HG03045 (cell line): ENCODE measurements around the gene GPR173.

Source experiments
- ATAC-seq: cut with Tn5 transposase; IDR thresholded peaks from one replicate; pipeline ENCODE4 v1.9.1; 2021; ENCODE audit warnings: mild to moderate bottlenecking, moderate library complexity; ENCODE audit not compliant: unreplicated experiment

GPR173 gene

DNA sequence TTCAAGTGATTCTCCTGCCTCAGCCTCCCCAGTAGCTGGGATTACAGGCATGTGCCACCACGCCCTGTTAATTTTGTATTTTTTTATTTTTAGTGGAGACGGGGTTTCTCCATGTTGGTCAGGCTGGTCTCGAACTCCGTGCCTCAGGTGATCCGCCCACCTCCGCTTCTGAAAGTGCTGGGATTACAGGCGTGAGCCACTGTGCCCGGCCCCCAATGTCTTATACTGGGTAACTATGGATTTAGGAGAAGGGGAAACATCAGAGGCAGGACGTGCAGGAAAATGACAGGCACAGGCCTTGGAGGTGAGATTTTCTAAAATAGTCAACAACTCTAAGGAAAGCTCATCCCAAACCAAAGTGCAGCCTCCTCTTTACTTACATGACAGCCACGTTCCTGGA is 22.5 kb downstream of the GPR173 start:
- no peak for ATAC-seq

DNA sequence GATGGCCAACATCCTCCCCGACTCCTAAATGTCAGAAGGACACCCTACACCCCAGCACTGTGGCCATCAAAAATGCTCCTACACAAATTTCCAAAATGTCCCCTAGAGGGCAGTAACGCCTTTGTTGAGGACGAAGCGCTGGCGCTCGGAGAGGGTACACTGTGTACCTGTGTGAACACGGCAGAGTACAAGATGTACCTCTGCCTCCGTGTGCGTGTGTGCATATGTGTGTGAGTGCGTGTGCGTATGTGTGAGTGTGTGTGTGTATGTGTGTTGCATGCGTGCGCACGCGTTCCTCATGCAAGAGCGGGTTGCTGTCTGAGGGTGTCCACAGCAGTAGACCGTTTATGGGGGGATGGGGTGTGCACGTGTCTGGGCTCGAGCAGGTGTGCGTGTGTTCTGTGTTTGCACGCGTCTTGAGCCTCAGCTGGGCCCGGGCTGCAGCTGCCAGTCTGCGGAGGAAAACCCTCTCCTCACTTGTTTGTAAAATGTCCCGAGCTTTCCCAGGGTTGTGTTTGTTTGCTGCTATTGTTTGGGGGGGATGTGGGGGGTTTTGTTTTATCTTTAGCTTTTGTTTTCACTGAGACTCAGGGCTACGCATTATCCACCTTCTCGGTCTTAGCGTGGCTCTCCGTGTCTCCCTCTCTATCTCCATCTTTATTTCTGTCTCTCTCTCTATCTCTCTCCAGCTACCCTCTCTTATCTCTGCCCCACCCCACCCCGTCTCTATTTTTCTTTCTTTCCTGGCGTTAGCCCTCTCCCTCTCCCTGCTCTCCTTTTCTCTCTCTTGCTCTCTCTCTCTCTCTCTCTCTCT is 23.2 kb downstream of the GPR173 start:
- peak; percentile 91 for ATAC-seq

DNA sequence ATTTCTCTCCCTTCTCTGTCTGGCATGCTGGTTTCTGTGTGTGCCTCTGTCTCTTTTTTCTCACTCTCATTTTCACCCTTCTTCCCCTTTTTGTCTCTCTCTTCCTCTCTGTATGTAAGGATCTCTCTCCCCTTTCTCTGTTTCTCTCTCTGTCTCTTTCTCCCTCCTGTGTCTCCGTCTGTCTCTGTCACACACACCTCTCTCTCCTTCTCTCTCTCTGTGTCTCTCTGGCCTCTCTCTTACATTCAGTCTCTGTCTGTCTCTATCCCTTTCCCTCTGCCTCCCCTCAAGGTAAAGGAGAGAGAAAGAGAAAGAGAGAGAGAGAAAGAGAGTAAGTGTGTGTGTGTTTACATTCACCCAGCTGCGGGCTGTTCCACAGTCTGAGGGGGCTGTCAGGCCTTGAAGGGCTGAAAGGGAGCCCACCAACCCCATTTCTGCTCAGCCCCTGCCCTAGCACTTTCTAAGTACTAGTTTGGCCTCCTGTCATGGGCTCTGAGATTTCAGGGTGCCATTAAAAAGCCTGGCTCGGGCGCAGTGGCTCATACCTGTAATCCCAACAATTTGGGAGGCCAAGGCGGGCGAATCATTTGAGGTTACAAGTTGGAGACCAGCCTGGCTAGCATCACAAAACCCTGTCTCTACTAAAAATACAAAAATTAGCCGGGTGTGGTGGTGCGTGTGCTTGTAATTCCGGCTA is 24.0 kb downstream of the GPR173 start:
- ATAC-seq = no peak

DNA sequence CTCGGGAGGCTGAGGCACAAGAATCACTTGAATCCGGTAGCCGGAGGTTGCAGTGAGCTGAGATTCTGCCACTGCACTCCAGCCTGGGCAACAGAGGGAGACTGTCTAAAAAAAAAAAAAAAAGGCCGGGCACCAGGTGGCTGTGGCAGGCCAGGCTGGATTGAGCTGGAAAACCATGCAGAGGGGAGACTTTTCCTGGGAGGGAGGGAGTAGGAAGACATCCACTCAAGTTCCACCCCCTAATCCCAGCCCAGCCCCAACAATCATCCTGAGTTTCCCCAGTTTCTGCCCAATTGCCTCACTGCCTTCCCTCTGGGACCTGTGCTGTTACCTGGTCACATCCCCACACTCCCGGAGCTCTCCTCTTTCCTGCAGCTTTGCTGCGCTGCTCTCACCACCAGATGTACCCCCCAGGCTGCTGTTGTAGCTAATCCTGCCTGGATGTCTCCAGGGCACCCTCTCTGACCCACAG is 24.6 kb downstream of the GPR173 start:
- ATAC-seq = no peak

DNA sequence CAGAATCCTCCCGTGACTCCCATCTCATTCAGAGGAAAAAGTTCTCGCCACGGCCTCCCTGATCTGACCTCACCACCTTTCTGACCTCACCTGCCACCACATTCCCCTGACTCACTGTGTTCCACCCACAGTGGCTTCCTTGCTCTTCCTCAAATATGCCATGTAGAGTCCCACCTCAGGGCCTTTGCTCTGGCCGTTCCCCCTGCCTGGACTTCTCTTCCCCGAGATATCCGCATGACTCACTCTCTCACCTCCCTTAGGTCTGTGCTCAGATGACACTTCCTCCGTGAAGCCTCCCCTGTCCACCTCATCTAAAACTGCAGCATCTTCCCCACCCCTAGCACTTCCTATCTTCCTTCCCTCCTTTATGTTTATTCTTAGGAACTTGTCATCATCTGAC is 26.4 kb downstream of the GPR173 start:
- no peak for ATAC-seq

DNA sequence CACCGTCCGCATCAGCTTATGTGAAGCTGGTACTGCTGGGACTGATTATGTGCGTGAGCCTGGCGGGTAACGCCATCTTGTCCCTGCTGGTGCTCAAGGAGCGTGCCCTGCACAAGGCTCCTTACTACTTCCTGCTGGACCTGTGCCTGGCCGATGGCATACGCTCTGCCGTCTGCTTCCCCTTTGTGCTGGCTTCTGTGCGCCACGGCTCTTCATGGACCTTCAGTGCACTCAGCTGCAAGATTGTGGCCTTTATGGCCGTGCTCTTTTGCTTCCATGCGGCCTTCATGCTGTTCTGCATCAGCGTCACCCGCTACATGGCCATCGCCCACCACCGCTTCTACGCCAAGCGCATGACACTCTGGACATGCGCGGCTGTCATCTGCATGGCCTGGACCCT is 28.1 kb downstream of the GPR173 start:
- no peak for ATAC-seq

DNA sequence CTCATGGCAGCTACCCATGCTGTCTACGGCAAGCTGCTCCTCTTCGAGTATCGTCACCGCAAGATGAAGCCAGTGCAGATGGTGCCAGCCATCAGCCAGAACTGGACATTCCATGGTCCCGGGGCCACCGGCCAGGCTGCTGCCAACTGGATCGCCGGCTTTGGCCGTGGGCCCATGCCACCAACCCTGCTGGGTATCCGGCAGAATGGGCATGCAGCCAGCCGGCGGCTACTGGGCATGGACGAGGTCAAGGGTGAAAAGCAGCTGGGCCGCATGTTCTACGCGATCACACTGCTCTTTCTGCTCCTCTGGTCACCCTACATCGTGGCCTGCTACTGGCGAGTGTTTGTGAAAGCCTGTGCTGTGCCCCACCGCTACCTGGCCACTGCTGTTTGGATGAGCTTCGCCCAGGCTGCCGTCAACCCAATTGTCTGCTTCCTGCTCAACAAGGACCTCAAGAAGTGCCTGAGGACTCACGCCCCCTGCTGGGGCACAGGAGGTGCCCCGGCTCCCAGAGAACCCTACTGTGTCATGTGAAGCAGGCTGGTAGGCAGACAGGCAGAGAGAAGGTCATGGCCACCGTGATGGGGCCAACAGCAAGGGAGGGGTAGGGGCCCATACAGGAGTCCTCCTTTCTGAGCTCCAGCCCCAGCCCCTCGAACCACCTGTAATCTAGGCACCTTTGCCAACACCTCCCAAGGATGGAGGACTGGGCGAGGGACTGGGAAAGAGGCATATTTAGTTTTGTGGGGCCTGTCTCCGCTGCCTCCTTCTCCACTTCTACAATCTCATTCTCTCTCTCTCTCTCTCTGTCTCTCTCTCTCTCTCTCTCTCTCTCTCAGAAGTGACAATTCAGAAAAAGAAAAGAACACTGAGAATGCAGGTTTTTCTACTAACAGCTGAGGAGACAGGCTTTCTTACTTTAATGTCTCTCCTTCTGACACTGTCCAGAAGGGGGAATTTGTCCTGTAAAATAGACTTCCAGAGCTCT is 28.9 kb downstream of the GPR173 start:
- ATAC-seq = no peak

DNA sequence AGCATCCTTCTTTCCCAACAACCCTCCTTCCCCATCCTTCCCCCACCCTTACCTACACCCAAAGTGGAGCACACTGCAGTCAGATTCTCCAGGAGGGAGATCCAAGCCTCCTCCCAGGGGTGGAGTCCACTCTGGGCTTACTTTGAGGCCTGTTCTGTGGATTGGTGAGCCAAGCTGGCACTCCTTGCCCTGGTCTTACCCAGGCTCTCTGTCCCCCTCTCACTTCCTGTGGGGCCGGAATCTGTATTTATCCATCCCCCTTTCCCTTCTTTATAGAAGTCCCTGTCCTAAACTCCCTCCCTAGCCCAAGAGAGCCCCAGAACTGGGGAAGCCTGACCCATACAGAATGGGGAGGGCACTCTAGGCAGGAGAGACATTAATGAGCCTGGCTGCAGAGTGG is 30.4 kb downstream of the GPR173 start:
- no peak for ATAC-seq

DNA sequence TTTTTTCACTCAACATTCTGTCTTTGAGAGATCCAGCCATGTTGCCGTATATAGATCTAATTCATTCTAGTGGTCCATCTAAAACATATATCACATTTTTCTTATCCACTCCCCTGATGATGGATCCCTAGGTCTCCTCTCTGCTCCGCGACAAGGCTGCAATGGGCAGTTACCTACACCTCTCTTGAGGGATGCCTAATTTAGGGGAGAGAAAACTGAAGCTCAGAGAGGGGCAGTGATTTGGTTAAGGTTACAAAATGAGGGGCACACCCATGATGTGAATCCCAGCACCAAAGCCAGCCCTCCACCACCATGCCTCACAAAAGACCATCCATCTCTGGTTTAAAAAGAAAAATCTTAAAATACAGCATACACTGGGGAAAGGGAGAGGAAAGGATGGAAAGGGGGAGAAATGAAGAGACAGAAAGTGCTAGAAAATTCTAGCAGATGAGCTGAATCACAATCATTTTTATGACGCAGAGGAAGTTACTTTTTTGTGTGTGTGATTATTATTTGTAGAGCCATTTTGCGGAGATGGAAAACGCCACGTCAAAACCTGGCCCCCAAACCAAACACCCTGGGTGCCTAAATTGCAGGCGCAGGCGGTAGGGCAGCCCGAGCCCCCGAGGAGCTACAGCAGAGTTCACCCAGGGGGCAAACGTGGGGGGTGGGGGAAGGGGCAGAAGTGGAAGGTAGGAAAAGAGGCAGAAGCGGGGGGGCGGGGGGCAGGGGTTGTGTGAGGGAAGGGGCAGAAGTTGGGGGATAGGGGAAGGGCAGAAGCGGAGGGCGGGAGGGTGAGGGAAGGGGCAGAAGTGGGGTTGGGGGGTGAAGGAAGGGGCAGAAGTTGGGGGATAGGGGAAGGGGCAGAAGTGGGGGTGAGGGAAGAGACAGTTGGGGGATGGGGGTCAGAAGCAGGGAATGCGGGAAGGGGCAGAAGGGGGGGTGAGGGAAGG is 32.3 kb downstream of the GPR173 start:
- no peak for ATAC-seq

DNA sequence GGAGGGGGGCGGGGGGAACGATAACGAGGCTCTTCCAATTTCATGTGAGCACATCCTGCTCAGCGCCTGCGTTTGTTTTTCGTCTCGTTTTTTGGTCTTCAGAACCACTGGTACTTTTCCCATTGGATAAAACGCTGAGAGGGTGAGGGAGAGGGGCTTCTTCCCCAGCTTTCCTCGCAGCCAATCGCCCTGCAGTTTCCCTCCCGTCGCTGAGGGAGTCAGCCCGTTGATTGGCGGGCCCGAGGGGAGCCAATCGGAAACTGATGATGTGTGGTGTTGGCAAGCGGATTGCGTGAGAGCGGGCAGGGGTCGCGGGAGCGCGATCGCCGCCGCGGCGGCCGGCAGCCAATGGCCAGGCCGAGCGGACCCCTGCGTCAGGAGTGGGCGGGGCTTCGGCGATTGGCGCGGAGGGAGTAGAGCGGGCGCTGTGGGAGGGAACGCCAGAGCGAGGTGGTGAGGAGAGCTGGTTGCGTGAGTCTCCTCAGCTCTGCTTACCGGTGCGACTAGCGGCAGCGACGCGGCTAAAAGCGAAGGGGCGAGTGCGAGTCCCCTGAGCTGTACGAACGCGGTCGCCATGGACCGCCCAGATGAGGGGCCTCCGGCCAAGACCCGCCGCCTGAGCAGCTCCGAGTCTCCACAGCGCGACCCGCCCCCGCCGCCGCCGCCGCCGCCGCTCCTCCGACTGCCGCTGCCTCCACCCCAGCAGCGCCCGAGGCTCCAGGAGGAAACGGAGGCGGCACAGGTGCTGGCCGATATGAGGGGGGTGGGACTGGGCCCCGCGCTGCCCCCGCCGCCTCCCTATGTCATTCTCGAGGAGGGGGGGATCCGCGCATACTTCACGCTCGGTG is 33.6 kb downstream of the GPR173 start, which contains the start of gene TSPYL2:
Gene TSPYL2, plus strand, starts transcription at position 443 of the 848 bp plus-strand sequence. Its CDS starts 132 bp downstream, at position 575.
- ATAC-seq = peak; percentile 95

DNA sequence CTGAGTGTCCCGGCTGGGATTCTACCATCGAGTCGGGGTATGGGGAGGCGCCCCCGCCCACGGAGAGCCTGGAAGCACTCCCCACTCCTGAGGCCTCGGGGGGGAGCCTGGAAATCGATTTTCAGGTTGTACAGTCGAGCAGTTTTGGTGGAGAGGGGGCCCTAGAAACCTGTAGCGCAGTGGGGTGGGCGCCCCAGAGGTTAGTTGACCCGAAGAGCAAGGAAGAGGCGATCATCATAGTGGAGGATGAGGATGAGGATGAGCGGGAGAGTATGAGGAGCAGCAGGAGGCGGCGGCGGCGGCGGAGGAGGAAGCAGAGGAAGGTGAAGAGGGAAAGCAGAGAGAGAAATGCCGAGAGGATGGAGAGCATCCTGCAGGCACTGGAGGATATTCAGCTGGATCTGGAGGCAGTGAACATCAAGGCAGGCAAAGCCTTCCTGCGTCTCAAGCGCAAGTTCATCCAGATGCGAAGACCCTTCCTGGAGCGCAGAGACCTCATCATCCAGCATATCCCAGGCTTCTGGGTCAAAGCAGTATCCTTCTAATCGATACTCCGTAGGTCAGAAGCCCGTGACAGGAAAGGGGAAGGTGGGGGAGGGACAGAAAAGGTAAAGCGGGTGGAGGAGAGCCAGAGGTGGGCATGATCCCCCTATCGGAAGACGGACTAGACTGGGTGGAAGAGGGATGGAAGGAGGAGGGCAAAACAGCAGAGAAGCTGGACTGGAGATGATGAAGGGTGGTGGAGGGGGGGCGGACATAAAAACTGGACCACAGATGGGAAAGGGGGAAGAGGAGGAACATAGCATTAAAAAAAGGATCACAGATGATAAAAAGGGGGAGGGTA is 34.4 kb downstream of the GPR173 start:
- no peak for ATAC-seq

DNA sequence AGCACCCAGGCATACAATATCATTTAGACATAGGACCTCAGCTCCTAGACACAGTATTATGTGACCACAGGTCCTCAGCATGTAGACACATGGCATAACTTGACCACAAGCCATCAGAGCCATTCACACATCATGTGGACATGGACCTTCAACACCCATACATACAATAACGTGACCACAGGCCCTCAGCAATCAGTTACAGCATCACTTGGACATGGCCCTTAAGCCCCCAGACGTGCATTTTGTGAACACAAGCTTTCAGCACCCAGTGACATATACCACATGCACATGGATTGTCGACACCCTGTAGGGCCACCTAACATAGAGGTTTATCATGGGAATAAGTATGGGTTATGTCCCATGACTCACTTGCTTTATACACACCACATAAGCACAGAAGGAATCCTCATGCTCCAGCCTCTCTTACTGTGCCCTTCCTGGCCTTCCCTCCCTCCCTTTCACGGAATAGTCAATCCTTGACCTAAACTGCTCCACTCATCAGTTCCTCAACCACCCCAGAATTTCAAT is 35.5 kb downstream of the GPR173 start:
- no peak for ATAC-seq

DNA sequence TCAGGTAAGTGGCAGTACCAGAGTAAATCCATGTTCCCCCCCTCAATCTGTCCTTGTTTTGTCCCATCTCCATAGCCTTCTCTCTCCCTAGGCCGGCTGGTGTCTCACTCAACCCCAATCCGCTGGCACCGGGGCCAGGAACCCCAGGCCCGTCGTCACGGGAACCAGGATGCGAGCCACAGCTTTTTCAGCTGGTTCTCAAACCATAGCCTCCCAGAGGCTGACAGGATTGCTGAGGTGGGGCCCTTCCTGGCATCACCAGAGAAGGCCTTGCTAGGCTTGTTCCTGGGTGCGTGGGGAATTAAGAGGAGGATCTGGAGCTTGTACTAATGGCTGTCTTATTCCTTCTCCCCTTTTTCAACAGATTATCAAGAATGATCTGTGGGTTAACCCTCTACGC is 36.3 kb downstream of the GPR173 start:
- no peak for ATAC-seq

DNA sequence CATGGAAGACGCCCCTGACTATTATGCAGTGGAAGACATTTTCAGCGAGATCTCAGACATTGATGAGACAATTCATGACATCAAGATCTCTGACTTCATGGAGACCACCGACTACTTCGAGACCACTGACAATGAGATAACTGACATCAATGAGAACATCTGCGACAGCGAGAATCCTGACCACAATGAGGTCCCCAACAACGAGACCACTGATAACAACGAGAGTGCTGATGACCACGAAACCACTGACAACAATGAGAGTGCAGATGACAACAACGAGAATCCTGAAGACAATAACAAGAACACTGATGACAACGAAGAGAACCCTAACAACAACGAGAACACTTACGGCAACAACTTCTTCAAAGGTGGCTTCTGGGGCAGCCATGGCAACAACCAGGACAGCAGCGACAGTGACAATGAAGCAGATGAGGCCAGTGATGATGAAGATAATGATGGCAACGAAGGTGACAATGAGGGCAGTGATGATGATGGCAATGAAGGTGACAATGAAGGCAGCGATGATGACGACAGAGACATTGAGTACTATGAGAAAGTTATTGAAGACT is 37.2 kb downstream of the GPR173 start:
- ATAC-seq = no peak

DNA sequence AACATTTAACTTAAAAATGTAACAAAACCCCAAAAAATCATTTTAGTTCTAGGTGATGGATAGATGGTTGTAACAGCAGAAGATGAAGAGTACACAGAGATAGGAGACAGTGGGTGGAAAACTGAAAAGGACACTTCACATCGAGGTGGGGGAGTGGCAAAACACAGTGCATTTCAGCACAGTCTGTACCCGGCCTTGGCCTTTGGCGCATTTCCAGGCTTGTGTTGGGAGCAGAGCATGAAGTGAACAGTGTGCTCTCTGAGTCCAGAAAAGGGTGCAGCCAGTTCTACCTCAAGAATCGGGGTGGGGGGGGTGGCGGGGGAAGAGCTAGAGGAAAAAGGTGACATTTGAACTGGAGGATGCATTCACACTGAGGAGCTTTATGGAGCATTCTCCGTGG is 37.9 kb downstream of the GPR173 start:
- no peak for ATAC-seq

DNA sequence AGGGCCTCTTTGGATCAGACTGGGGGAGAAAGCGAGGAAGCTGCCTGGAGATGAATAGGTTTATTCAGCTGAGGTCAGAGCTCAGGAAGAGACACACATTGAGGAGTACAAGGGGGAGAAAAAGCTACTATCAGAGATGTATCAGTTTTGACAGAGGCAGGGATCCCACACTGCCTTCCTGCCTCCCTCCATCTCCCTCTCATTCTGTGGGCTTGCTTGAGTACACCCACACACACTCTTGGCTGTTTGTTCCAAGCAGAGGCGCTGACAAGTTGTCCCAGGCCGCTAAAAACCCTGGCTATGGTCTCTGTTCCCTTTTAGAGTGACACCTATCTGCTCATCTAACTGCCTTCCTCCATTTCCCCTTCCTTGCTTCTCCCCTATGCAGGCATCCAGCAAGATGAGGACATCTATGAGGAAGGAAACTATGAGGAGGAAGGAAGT is 38.8 kb downstream of the GPR173 start:
- no peak for ATAC-seq
